Stimulated activated CD4-positive, alpha-beta T cell treated with anti-CD3 and anti-CD28 coated beads, TNF-alpha, amount 100 ng/mL, for 4 hours (primary cell): ENCODE results near the gene SEMA4D.
"Not testable (repeated sequence)": the region's sequence is repeated elsewhere in the genome, so short reads cannot be mapped to it uniquely, and the experiment has no call there.

ENCODE experiments used
- DNase-seq, 3 experiments: peaks; one replicate each; pipeline ENCODE4 v3.0.0-alpha.2; 2020; ENCODE audit warnings: low read depth in 3 of 3

Gene SEMA4D

GRCh38 chr9:89386797-89387196, 111.1 kb downstream of the SEMA4D start:
- DNase-seq, result no peak

- DNase-seq, result no peak
Measured at GRCh38 chr9:89386206-89386605, 111.7 kb downstream of the SEMA4D start.

GRCh38 chr9:89384783-89385182, 113.1 kb downstream of the SEMA4D start:
- no peak for DNase-seq

GRCh38 chr9:89383721-89384300, 114.1 kb downstream of the SEMA4D start:
- no peak for DNase-seq

GRCh38 chr9:89383030-89383720, 114.7 kb downstream of the SEMA4D start:
- DNase-seq, result no peak

- no peak for DNase-seq
Measured at GRCh38 chr9:89382026-89382986, 115.6 kb downstream of the SEMA4D start.

- no peak for DNase-seq
Measured at GRCh38 chr9:89381308-89381609, 116.7 kb downstream of the SEMA4D start.

- DNase-seq, result no peak
Measured at GRCh38 chr9:89380437-89381307, 117.2 kb downstream of the SEMA4D start.

GRCh38 chr9:89379508-89380115, 118.3 kb downstream of the SEMA4D start:
- no peak for DNase-seq

GRCh38 chr9:89379031-89379430, 118.9 kb downstream of the SEMA4D start:
- no peak for DNase-seq

- DNase-seq, result no peak
Measured at GRCh38 chr9:89378541-89378940, 119.4 kb downstream of the SEMA4D start.

- no peak for DNase-seq
Measured at GRCh38 chr9:89377411-89377810, 120.5 kb downstream of the SEMA4D start.

GRCh38 chr9:89376741-89377351, 121.1 kb downstream of the SEMA4D start:
- no peak for DNase-seq

GRCh38 chr9:89376286-89376685, 121.6 kb downstream of the SEMA4D start:
- no peak for DNase-seq

GRCh38 chr9:89375191-89375760, 122.6 kb downstream of the SEMA4D start:
- DNase-seq, result no peak

GRCh38 chr9:89374176-89374575, 123.7 kb downstream of the SEMA4D start:
- DNase-seq, result no peak

GRCh38 chr9:89372979-89373378, 124.9 kb downstream of the SEMA4D start:
- DNase-seq, result no peak

GRCh38 chr9:89372230-89372816, 125.6 kb downstream of the SEMA4D start:
- DNase-seq, result no peak

GRCh38 chr9:89371791-89372190, 126.1 kb downstream of the SEMA4D start:
- DNase-seq, result not testable (repeated sequence)

GRCh38 chr9:89370593-89370992, 127.3 kb downstream of the SEMA4D start:
- DNase-seq, result no peak
